Small intestine (tissue), 7 donors: Measurements from ENCODE around the gene ZFX. TPM values are rescaled to one million over a fixed set of nuclear protein-coding genes. Genes with fewer than 3 reads are reported as not detected.

Source experiments
- DNase-seq, 2 donors: peaks; one replicate each; pipeline versions ENCODE4 v3.0.0 to v3.0.0-alpha.2; 2013
- FAIRE-seq: peaks from 2 replicates; lab custom pipeline; 2012; peaks lifted over from hg19 to GRCh38; lab: Jason Lieb, UNC
- H3K27ac ChIP-seq, 3 donors: one replicate each; pipeline ENCODE4 v1.5.1; 2013; ENCODE audit warnings: low read length in 2 of 3, mild to moderate bottlenecking in 2 of 3, control low read depth in 1 of 3, inconsistent platforms in 1 of 3, low read depth in 1 of 3, moderate library complexity in 1 of 3
- H3K27me3 ChIP-seq, 3 donors: one replicate each; pipeline ENCODE4 v1.6.1; 2013; ENCODE audit warnings: low read length in 3 of 3, inconsistent platforms in 1 of 3; ENCODE audit not compliant: control insufficient read depth in 3 of 3, insufficient read depth in 3 of 3
- H3K36me3 ChIP-seq, 3 donors: one replicate each; pipeline ENCODE4 v1.6.1; 2013; ENCODE audit warnings: low read length in 3 of 3, inconsistent platforms in 1 of 3, low read depth in 1 of 3, mild to moderate bottlenecking in 1 of 3, moderate library complexity in 1 of 3; ENCODE audit not compliant: control insufficient read depth in 3 of 3, insufficient read depth in 2 of 3
- H3K4me1 ChIP-seq, 3 donors: one replicate each; pipeline ENCODE4 v1.6.1; 2013; ENCODE audit warnings: low read length in 2 of 3, inconsistent platforms in 1 of 3, low read depth in 1 of 3, mild to moderate bottlenecking in 1 of 3, moderate library complexity in 1 of 3; ENCODE audit not compliant: control insufficient read depth in 3 of 3, insufficient read depth in 2 of 3
- H3K4me3 ChIP-seq, 3 donors: one replicate each; pipeline ENCODE4 v1.5.1; 2013; ENCODE audit warnings: low read length in 3 of 3, control low read depth in 1 of 3, inconsistent platforms in 1 of 3, low read depth in 1 of 3, mild to moderate bottlenecking in 1 of 3, moderate library complexity in 1 of 3
- H3K9me3 ChIP-seq, 2 donors: one replicate each; pipeline ENCODE4 v1.6.1; 2013; ENCODE audit warnings: low read depth in 1 of 2, low read length in 1 of 2; ENCODE audit not compliant: control insufficient read depth in 2 of 2, insufficient read depth in 1 of 2
- WGBS, 3 donors: extraction: QIAGEN DNeasy Blood & Tissue Kit; methylation state at CpG; one replicate each; pipeline ENCODE4 v1.1.7; 2013; 5-methylcytosine and 5-hydroxymethylcytosine counted together
- polyA plus RNA-seq, 4 donors: library from polyadenylated mRNA; stranded (reverse) in 3 of 4; unstranded in 1 of 4; fragments of 200-250 nt in 3 of 4; fragments of 120-200 nt in 1 of 4; gene quantifications; one replicate each; pipeline versions ENCODE4 v1.2.1 to v1.2.3, GENCODE V29; 2013
- donor health status: healthy with polysubstance abuse.
- donor health status: control.
- donor health status: control.
- donor health status: Bipolar disorder and iron deficiency.
- donor health status: healthy.

ZFX gene
- polyA plus RNA-seq, 4 donors = 5.8 to 18.6 (median 6.7) TPM

DNA sequence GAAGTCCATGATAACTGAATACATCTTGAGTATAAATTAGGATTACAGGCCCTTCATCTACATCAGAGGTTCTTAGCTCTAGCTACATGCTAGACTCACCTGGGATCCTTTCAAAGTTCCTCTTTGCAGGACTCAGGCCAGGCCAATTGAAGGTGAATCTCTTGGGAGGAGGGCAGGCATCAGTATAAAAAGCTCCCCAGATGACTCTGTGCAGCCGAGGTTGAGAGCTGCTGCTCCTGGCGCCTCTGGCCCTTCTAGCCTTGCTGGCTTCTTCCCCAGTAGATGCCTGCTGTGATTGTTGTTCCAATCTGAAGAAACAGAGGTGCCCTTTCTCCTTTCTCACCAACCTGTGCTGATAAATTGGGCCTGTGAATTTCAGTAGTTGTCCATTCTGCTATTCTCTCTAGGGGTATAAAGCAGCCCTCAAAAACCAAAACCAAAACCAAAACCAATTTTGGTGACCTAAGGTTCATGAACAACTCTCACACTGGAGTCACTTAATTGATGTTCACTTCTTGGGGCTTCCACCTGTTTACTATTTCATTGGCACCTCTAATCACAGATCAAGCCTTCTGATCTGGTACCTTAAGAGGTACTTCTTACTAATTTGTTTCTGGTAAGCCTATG is 85.7 kb downstream of the ZFX start:
- no peak for FAIRE-seq
- WGBS, 3 donors = 56 to 86% (median 68%) methylated on average over 2 of the region's 2 CpGs

DNA sequence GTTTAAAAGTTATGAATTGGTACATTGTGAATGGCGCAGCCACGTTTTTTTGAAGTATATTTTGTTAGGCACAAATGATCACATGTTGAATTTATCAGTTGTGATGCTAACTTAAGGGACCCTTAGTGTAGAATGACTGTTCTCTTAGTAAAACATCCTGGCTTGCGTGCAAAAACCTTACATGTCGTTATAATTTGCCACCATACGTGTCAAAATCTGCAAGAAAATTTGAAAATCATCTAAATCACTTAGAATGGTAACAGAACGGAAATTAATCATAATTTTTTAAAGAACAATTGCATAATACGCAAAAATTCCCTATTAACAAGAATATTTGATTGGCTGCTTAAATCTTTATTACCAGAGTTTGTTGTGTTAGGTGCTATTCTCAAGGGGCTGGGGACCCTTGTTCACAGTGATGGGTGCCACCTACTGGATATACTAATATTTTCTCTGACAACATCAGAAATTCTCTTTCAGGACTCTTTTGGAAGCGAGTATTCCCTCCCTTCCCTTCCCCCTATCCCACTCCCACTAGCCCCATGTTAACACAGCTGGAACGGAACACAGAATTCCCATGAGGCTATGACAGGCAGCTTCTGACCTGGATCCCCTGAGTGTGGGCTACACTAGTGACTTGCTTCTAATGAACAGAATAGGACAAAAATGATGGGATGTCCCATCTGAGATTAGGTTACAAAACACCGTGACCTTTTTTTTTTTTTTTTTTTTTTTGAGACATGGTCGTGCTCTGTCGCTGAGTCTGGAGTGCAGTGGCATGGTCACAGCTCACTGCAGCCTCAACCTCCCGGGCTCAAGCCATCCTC is 92.5 kb downstream of the ZFX start:
- no peaks in the 10 kb centered on the region for H3K9me3 ChIP-seq
- H3K27me3 ChIP-seq = no peaks in the 10 kb centered on the region
- WGBS, 3 donors = 51 to 59% (median 55%) methylated on average over 11 to 13 of the region's 13 CpGs
- no peaks in the 10 kb centered on the region for H3K4me1 ChIP-seq
- no peak overlapping the region for H3K4me3 ChIP-seq
- H3K36me3 ChIP-seq = no peaks in the 10 kb centered on the region
- no peak overlapping the region for H3K27ac ChIP-seq
- DNase-seq (peak; percentile 17 to 26), FAIRE-seq (no peak)

More for the DNA sequence above, 85.7 kb downstream of the ZFX start:
- H3K27me3 ChIP-seq = no peaks in the 10 kb centered on the region
- no peaks in the 10 kb centered on the region for H3K9me3 ChIP-seq
- H3K4me1 ChIP-seq = peaks cover 0 to 1% (median 0%) of the 10 kb centered on the region in 3 donors
- no peak for DNase-seq
- H3K4me3 ChIP-seq = no peak overlapping the region
- H3K36me3 ChIP-seq = no peaks in the 10 kb centered on the region
- no peak overlapping the region for H3K27ac ChIP-seq

DNA sequence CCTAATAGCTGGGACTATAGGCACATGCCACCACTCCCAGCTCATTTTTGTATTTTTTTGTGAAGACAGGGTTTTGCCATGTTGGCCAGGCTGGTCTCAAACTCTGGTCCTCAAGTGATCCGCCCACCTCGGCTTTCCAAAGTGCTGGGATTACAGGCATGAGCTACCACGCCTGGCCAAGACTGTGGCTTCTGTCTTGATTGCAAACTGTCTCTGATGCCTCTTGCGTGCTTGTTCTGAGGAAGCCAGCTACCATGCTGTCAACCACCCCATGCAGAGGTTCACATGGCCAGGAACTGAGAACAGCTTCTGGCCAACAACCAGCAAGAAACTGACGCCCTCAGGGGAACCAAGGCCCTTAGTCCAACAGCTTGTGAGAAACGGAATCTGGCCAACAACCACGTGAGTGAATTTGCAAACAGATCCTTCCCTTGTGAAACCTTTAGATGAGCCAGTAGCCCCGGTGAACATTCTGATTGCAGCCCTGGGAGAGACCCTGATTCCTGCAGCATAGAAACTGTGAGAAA is 93.2 kb downstream of the ZFX start:
- Histone ChIP-seq H3K4me1 (no peaks in the 10 kb centered on the region), H3K27me3 (no peaks in the 10 kb centered on the region), H3K27ac (no peak overlapping the region), H3K4me3 (no peak overlapping the region), H3K36me3 (no peaks in the 10 kb centered on the region), H3K9me3 (no peaks in the 10 kb centered on the region)
- FAIRE-seq (no peak), DNase-seq (no peak)
- 42 to 56% (median 47%) methylated on average over 8 of the region's 8 CpGs for WGBS, 3 donors

DNA sequence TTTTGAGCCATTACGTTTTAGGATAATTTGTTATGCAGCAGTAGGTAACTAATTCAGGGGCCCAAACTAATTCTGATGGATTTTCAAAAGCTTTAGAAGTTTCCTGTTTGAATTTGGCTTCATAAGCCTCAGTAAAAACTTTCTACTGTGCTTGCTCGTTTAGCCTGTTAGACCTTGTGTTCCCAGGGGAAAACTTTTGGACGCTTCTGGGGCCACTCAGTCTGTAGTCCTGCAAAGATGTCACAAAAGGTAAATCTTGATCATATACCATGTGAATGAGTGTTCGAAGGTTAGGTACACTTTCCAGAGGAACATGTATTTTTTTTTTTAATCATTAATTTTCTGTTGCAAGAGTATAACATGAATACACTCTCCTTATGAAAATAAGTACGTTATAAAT is 93.7 kb downstream of the ZFX start:
- no peaks in the 10 kb centered on the region for H3K4me1 ChIP-seq
- DNase-seq (no peak), FAIRE-seq (no peak)
- H3K36me3 ChIP-seq = no peaks in the 10 kb centered on the region
- H3K27ac ChIP-seq = no peak overlapping the region
- H3K27me3 ChIP-seq = no peaks in the 10 kb centered on the region
- WGBS, 3 donors = 63 to 74% (median 69%) methylated on average over 5 of the region's 5 CpGs
- H3K9me3 ChIP-seq = no peaks in the 10 kb centered on the region
- no peak overlapping the region for H3K4me3 ChIP-seq

DNA sequence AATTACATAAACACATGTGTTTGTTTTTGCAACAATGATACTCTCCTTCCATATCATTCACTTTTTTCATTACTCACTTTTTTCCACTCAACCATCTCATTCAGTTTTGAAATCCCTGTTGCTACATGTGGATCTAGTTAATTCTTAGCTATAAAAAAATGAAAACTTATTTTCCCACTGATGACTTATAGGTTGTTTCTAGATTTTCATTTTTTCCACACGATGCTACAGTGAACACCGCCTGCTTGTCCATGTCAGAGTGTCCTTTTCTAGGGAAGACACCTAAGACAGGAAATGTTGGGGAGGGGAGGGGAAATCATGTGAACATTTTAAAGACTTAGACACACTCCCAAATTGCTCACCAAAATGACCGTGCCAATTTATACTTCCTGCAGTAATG is 94.2 kb downstream of the ZFX start:
- FAIRE-seq (no peak), DNase-seq (no peak)
- no peaks in the 10 kb centered on the region for H3K4me1 ChIP-seq
- WGBS, 3 donors = 57 to 86% (median 67%) methylated on average over 3 of the region's 3 CpGs
- no peak overlapping the region for H3K27ac ChIP-seq
- H3K27me3 ChIP-seq = no peaks in the 10 kb centered on the region
- no peak overlapping the region for H3K4me3 ChIP-seq
- no peaks in the 10 kb centered on the region for H3K36me3 ChIP-seq
- H3K9me3 ChIP-seq = no peaks in the 10 kb centered on the region

DNA sequence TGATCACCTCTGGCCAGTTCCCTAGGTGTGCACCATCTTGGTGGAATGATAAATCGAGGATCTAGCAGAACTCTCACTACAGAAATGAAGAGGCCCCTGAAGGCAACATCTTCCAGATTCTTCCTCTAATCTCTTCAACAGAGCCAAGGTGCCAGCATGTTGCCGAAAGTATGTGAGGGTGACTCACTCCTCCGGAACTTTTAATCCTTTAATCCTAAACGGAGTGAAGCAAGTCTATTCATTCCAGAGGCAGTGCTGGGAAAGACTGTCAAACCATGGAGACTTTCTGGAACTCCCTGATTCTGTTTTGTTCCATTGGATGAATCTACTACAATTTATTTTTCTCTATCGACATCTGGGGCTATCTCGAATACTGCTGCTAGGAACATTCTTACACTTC is 95.7 kb downstream of the ZFX start:
- 56 to 66% (median 59%) methylated on average over 6 of the region's 6 CpGs for WGBS, 3 donors
- H3K27ac ChIP-seq = no peak overlapping the region
- FAIRE-seq = no peak

DNA sequence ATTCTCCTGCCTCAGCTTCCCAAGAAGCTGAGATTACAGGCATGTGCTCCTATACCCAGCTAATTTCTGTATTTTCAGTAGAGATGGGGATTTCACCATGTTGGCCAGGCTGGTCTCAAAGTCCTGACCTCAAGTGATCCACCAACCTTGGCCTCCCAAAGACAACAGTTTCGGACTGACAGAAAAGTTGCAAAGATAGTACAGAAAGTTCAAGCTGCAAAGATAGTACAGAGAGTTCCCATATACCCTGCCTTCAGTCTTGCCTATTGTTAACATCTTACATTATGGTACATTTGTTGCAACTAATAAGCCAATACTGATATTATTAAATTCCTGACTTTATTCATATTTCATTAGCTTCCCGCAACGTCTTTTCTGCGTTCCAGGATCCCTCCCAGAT is 98.5 kb downstream of the ZFX start:
- no peak for DNase-seq
- no peak for FAIRE-seq
- Histone ChIP-seq H3K27me3 (no peaks in the 10 kb centered on the region), H3K27ac (no peak overlapping the region), H3K4me3 (no peak overlapping the region), H3K36me3 (no peaks in the 10 kb centered on the region), H3K4me1 (no peaks in the 10 kb centered on the region), H3K9me3 (no peaks in the 10 kb centered on the region)
- 87 to 98% (median 95%) methylated on average over 4 of the region's 4 CpGs for WGBS, 3 donors

More for the DNA sequence above, 95.7 kb downstream of the ZFX start:
- no peaks in the 10 kb centered on the region for H3K36me3 ChIP-seq
- H3K9me3 ChIP-seq = no peaks in the 10 kb centered on the region
- DNase-seq = no peak
- H3K27me3 ChIP-seq = no peaks in the 10 kb centered on the region
- no peaks in the 10 kb centered on the region for H3K4me1 ChIP-seq
- no peak overlapping the region for H3K4me3 ChIP-seq

DNA sequence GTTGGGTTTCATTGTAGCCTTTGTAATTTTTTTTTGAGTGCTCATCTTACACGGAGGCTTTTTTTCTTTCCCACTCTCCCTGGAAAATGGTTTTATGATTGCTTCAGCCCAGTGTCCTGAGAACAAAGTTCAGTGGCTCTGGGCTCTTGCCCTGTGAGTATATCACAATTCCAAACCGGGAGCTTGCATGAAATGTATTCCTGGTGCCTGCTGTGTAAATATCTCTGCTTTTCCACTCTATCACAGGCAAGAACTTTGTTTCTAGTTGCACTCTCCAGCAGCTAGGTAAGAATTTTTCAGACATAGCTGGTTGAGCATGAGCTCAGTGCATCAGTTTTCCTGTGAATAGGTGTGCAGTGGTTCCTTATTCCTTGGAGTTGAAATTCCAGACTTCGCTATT is 103.5 kb downstream of the ZFX start:
- 17 to 68% (median 36%) methylated on average over 3 of the region's 3 CpGs for WGBS, 3 donors
- Histone ChIP-seq H3K27ac (peak overlapping the region in 1 of 3 donors; percentile 18), H3K4me1 (peaks cover 0 to 4% (median 0%) of the 10 kb centered on the region in 3 donors), H3K27me3 (no peaks in the 10 kb centered on the region), H3K9me3 (no peaks in the 10 kb centered on the region), H3K36me3 (no peaks in the 10 kb centered on the region), H3K4me3 (no peak overlapping the region)
- FAIRE-seq (no peak), DNase-seq (peak; percentile 59 to 60)
